NT2/D1 (cell line): ENCODE data around the gene HAUS7.

Experiments used
- SUZ12 ChIP-seq: IDR thresholded peaks from 2 replicates; pipeline ENCODE4 v1.6.1; 2011; ENCODE audit not compliant: insufficient read length, insufficient read depth; ENCODE audit errors: extremely low read depth
- ZNF274 ChIP-seq: IDR thresholded peaks from 2 replicates; pipeline ENCODE4 v1.6.1; 2011; ENCODE audit warnings: mild to moderate bottlenecking, low read depth, low read length

DNA sequence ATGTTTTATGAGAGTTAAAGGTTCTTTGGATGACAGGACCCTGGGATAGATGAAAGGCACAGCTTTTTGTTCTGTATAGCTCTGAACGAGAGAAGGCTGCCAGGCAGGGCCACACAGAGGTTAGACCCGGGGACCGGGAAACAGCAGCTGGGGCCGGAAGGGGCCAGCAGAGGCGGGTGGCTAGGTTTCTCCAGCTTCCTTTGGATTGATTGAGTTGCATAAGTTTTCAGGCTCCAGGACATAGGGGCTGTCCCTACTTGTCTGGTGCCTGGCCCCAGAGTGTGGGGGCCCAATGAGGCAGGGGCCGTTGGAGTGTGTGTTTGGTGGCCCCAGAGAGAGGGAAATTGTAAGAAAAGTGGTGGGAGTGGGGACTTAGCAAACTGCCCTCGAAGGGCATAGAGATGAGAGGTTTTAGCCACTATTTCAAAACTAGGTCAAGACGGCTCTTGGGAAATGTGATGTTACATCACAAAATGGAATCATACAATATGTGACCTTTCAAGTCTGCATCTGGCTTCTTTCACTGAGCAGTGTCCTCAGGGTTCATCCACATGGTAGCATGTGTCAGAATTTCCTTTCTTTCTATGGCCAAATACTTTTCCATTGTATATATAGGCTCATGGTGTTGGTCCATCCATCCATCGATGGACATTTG is 55.4 kb downstream of the HAUS7 start:
- TF ChIP-seq SUZ12 (no peak), ZNF274 (no peak)
